Activated CD4-positive, CD25-positive, alpha-beta regulatory T cell (primary cell): ENCODE measurements around the gene ASB4.
"Not testable (repeated sequence)": the region's sequence is repeated elsewhere in the genome, so short reads cannot be mapped to it uniquely, and the experiment has no call there.

Source experiments
- DNase-seq, 4 experiments: peaks; one replicate each; lab custom pipeline; 2025; lab: John Stamatoyannopoulos, UW

The ASB4 gene

GRCh38 chr7:95527033-95527775 is 41.5 kb downstream of the ASB4 start:
- no peak for DNase-seq

GRCh38 chr7:95527776-95528250 is 42.1 kb downstream of the ASB4 start:
- DNase-seq: no peak

GRCh38 chr7:95529701-95530100 is 44.0 kb downstream of the ASB4 start:
- no peak for DNase-seq

GRCh38 chr7:95530881-95531280 is 45.1 kb downstream of the ASB4 start:
- DNase-seq: no peak

- DNase-seq: no peak
These were observed 46.0 kb downstream of the ASB4 start for GRCh38 chr7:95531605-95532219.

- DNase-seq: no peak
These were observed 49.1 kb downstream of the ASB4 start for GRCh38 chr7:95534796-95535195.

- DNase-seq: no peak
These were observed 49.9 kb downstream of the ASB4 start for GRCh38 chr7:95535662-95536061.

- no peak for DNase-seq
These were observed 51.0 kb downstream of the ASB4 start for GRCh38 chr7:95536656-95537311.

- DNase-seq: no peak
These were observed 51.7 kb downstream of the ASB4 start for GRCh38 chr7:95537468-95537867.

- DNase-seq: no peak
These were observed 53.7 kb downstream of the ASB4 start for GRCh38 chr7:95539426-95539825.

- DNase-seq: no peak
These were observed 54.6 kb downstream of the ASB4 start for GRCh38 chr7:95540366-95540765.

- DNase-seq: no peak
These were observed 57.6 kb downstream of the ASB4 start for GRCh38 chr7:95543312-95543711.

GRCh38 chr7:95544171-95544570 is 58.4 kb downstream of the ASB4 start:
- DNase-seq: no peak

GRCh38 chr7:95545007-95545615 is 59.4 kb downstream of the ASB4 start:
- no peak for DNase-seq

- DNase-seq: no peak
These were observed 59.9 kb downstream of the ASB4 start for GRCh38 chr7:95545673-95546072.

GRCh38 chr7:95546647-95547046 is 60.9 kb downstream of the ASB4 start:
- DNase-seq: no peak

GRCh38 chr7:95547361-95548348 is 61.9 kb downstream of the ASB4 start:
- no peak for DNase-seq

GRCh38 chr7:95549818-95550529 is 64.2 kb downstream of the ASB4 start:
- DNase-seq: no peak

GRCh38 chr7:95550546-95550945 is 64.8 kb downstream of the ASB4 start:
- DNase-seq: no peak

- DNase-seq: not testable (repeated sequence)
These were observed 66.5 kb downstream of the ASB4 start for GRCh38 chr7:95552010-95552926.
